ENCODE results near the gene CD79B. TPM values are rescaled to one million over a fixed set of nuclear protein-coding genes. Genes with fewer than 3 reads are reported as not detected.

CD79B gene
- total and polyA plus RNA-seq, 10 of the 15 experiments (the other 5 are each of a cell fraction or from before 2014, with no cell fraction given): 17.5 to 148 (median 79.1) TPM

DNA sequence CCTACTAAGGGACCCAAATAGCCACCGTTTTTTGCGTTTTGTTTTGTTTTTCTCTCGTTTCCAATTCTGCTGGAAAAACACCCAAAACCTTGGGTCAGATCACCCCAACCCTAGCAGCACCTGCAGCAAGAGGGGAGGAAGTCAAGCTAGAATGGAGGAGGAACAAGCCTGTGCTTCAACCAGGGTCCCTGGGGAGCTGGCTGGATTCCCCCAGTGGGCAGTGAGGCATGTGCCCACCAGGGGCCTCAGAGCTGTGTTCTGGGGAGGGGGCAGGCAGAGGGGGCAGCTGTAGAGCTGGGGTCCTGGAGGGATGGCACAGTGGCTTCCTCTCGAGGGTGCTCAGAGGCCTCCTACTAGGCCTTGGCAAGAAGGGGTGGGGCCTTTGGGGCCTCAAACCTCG, 6.5 kb downstream of the CD79B start (continued):
- peak; percentile 91 for TF ChIP-seq MEF2B (IDR thresholded peaks at IDR 0.05; ENCODE audit: partially characterized antibody, poor library complexity, severe bottlenecking)
- no peak for TF ChIP-seq FOXM1 (IDR thresholded peaks at IDR 0.05; ENCODE audit: low read depth, low read length)
- no peak for TF ChIP-seq CREM (IDR thresholded peaks at IDR 0.05; ENCODE audit: low read depth)
- TF ChIP-seq HDGF (IDR thresholded peaks at IDR 0.05): no peak
- TF ChIP-seq SIX5 (IDR thresholded peaks at IDR 0.05; ENCODE audit: low read depth, low read length, severe bottlenecking): no peak
- no peak for TF ChIP-seq NFIC (IDR thresholded peaks at IDR 0.05; ENCODE audit: low read depth, low read length)
- no peak for TF ChIP-seq MYC (IDR thresholded peaks at IDR 0.05; ENCODE audit: insufficient read depth, insufficient read length, insufficient replicate concordance, low read length, severe bottlenecking)
- TF ChIP-seq BRCA1 (IDR thresholded peaks at IDR 0.05; ENCODE audit: low read depth, low read length): no peak
- no peak for TF ChIP-seq SMARCA5 (IDR thresholded peaks at IDR 0.05)
- no peak for TF ChIP-seq BACH1 (IDR thresholded peaks at IDR 0.05; ENCODE audit: borderline replicate concordance)
- no peak for TF ChIP-seq NR2C1 (IDR thresholded peaks at IDR 0.05)
- TF ChIP-seq CBX3 (IDR thresholded peaks at IDR 0.05; ENCODE audit: borderline replicate concordance, low read depth): no peak
- 0 out of 2 replicates have a peak, but pooled peaks have one; percentile 40 for TF ChIP-seq GATAD2B (conservative IDR thresholded peaks at IDR 0.05; ENCODE audit: low read depth)
- TF ChIP-seq, protein P1, sequence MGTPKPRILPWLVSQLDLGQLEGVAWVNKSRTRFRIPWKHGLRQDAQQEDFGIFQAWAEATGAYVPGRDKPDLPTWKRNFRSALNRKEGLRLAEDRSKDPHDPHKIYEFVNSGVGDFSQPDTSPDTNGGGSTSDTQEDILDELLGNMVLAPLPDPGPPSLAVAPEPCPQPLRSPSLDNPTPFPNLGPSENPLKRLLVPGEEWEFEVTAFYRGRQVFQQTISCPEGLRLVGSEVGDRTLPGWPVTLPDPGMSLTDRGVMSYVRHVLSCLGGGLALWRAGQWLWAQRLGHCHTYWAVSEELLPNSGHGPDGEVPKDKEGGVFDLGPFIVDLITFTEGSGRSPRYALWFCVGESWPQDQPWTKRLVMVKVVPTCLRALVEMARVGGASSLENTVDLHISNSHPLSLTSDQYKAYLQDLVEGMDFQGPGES (IDR thresholded peaks at IDR 0.05): no peak
- no peak for TF ChIP-seq SUPT20H (IDR thresholded peaks at IDR 0.05; ENCODE audit: borderline replicate concordance, control insufficient read depth, low read depth, low read length)
- TF ChIP-seq, protein P2, sequence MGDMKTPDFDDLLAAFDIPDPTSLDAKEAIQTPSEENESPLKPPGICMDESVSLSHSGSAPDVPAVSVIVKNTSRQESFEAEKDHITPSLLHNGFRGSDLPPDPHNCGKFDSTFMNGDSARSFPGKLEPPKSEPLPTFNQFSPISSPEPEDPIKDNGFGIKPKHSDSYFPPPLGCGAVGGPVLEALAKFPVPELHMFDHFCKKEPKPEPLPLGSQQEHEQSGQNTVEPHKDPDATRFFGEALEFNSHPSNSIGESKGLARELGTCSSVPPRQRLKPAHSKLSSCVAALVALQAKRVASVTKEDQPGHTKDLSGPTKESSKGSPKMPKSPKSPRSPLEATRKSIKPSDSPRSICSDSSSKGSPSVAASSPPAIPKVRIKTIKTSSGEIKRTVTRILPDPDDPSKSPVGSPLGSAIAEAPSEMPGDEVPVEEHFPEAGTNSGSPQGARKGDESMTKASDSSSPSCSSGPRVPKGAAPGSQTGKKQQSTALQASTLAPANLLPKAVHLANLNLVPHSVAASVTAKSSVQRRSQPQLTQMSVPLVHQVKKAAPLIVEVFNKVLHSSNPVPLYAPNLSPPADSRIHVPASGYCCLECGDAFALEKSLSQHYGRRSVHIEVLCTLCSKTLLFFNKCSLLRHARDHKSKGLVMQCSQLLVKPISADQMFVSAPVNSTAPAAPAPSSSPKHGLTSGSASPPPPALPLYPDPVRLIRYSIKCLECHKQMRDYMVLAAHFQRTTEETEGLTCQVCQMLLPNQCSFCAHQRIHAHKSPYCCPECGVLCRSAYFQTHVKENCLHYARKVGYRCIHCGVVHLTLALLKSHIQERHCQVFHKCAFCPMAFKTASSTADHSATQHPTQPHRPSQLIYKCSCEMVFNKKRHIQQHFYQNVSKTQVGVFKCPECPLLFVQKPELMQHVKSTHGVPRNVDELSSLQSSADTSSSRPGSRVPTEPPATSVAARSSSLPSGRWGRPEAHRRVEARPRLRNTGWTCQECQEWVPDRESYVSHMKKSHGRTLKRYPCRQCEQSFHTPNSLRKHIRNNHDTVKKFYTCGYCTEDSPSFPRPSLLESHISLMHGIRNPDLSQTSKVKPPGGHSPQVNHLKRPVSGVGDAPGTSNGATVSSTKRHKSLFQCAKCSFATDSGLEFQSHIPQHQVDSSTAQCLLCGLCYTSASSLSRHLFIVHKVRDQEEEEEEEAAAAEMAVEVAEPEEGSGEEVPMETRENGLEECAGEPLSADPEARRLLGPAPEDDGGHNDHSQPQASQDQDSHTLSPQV (IDR thresholded peaks at IDR 0.05): no peak
- TF ChIP-seq SPI1 (IDR thresholded peaks at IDR 0.05; ENCODE audit: borderline replicate concordance, insufficient read depth, low read depth, low read length): peak; percentile 55; the same call in 1 of the 2 replicates
- TF ChIP-seq BHLHE40 (IDR thresholded peaks at IDR 0.05; ENCODE audit: borderline replicate concordance in 1 of 2, low read depth in 2 of 2, low read length in 1 of 2): peak in 1 of 2 experiments; percentile 49; a peak in 1 of 4 replicates
- TF ChIP-seq HCFC1 (IDR thresholded peaks at IDR 0.05; ENCODE audit: low read length): no peak
- no peak for TF ChIP-seq HDAC2 (IDR thresholded peaks at IDR 0.05)
- no peak for TF ChIP-seq ZZZ3 (IDR thresholded peaks at IDR 0.05; ENCODE audit: control insufficient read depth, insufficient read length, low read depth)
- no peak for TF ChIP-seq NFXL1 (IDR thresholded peaks at IDR 0.05; ENCODE audit: borderline replicate concordance)
- peak; percentile 23; the same call in 1 of the 2 replicates for TF ChIP-seq RELB (IDR thresholded peaks at IDR 0.05; ENCODE audit: low read depth)
- no peak for TF ChIP-seq RFX5 (IDR thresholded peaks at IDR 0.05; ENCODE audit: low read depth, low read length)
- TF ChIP-seq RUNX3 (IDR thresholded peaks at IDR 0.05; ENCODE audit: low read length): peak; percentile 24; the same call in 1 of the 2 replicates

All from GM12878 (cell line).